ENCODE data around the gene ATXN8OS.

DNA sequence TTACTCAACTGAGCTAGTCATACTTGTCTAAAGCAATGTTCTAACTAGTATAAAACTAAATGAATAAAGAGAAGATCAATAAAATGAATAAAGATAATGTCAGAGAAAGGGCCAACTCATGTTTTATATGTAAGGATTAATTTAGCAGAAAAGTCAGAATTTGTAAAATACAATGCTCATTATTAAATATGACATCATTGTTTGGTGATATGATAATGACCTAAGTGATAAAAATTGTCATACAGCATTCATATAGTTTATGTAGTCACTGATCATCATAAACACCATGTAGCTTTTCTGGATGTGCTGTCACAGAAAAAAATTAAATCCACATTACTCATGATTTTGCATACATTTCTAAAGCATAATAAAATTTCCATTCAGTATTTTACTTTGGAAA is 3.1 kb upstream of the ATXN8OS start:
- TF ChIP-seq, protein P1, sequence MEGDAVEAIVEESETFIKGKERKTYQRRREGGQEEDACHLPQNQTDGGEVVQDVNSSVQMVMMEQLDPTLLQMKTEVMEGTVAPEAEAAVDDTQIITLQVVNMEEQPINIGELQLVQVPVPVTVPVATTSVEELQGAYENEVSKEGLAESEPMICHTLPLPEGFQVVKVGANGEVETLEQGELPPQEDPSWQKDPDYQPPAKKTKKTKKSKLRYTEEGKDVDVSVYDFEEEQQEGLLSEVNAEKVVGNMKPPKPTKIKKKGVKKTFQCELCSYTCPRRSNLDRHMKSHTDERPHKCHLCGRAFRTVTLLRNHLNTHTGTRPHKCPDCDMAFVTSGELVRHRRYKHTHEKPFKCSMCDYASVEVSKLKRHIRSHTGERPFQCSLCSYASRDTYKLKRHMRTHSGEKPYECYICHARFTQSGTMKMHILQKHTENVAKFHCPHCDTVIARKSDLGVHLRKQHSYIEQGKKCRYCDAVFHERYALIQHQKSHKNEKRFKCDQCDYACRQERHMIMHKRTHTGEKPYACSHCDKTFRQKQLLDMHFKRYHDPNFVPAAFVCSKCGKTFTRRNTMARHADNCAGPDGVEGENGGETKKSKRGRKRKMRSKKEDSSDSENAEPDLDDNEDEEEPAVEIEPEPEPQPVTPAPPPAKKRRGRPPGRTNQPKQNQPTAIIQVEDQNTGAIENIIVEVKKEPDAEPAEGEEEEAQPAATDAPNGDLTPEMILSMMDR (IDR thresholded peaks at IDR 0.05), result no peak
- no peak for TF ChIP-seq POLR2A (IDR thresholded peaks at IDR 0.05)
- no peak for TF ChIP-seq POLR2AphosphoS5 (IDR thresholded peaks at IDR 0.05)
- TF ChIP-seq EP300 (IDR thresholded peaks at IDR 0.05), result no peak
